ENCODE measurements around the gene HPS1.
A peak's percentile ranks its signal among the peaks of the same experiment; 100 is the strongest.

The HPS1 gene

DNA sequence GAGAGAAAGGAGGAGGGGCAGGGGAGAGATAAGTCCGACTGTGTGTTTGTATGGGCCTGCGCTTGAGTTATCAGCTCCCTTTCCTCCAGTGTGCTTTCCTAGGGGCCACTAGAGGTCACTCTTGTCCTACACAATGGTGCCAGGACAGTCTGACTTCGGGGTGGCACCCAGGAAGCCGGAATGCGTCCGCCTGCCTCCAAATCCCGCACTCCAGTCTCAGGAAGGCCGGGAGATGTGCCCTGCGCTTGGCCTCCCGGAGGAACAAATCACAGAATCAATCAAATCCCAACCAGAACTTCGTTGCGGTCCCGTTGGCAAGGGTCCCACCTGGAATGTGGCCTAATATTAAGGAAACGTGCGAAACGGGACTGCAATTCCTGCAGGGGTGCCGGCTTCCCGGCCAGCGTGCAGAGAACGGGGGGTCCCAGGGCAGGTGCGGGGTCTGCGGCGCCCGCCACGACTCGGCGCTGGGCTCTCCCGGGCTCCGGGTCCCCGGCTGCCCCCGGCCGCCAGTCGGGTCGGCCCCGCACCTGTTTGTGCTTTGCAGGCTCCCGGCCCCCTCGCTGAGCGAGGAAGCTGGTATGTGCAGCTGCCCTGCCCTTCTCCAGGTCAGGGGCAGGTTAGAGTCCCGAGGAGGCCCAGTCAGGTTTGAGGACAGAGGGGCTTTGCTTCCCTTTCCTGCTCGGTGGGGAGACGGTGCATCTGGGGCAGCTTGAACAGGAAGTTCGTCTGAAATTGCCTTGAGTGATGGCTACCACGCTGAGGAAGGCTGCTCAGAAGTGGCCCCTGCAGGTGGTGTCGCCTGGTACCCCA is 21.0 kb upstream of the HPS1 start (continued):
- TF ChIP-seq, protein P1, sequence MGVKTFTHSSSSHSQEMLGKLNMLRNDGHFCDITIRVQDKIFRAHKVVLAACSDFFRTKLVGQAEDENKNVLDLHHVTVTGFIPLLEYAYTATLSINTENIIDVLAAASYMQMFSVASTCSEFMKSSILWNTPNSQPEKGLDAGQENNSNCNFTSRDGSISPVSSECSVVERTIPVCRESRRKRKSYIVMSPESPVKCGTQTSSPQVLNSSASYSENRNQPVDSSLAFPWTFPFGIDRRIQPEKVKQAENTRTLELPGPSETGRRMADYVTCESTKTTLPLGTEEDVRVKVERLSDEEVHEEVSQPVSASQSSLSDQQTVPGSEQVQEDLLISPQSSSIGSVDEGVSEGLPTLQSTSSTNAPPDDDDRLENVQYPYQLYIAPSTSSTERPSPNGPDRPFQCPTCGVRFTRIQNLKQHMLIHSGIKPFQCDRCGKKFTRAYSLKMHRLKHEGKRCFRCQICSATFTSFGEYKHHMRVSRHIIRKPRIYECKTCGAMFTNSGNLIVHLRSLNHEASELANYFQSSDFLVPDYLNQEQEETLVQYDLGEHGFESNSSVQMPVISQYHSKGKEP (tag by site-specific recombination; IDR thresholded peaks at IDR 0.05): no peak
- TF ChIP-seq ZNF354C (tag by site-specific recombination; IDR thresholded peaks at IDR 0.05; ENCODE audit: borderline replicate concordance, low read depth) (no peak), ZNF214 (tag by site-specific recombination; IDR thresholded peaks at IDR 0.05; ENCODE audit: borderline replicate concordance) (no peak), MEIS1 (CRISPR knock-in tag; IDR thresholded peaks at IDR 0.05; ENCODE audit: borderline replicate concordance) (no peak), ZNF596 (tag by site-specific recombination; IDR thresholded peaks at IDR 0.05) (no peak), ZNF621 (tag by site-specific recombination; IDR thresholded peaks at IDR 0.05) (no peak), EGR2 (tag by site-specific recombination; IDR thresholded peaks at IDR 0.05; ENCODE audit: low read depth) (no peak), ZNF624 (tag by site-specific recombination; IDR thresholded peaks at IDR 0.05) (no peak), ZNF670 (tag by site-specific recombination; IDR thresholded peaks at IDR 0.05; ENCODE audit: low read depth) (no peak), ZNF416 (tag by site-specific recombination; IDR thresholded peaks at IDR 0.05) (no peak), ZNF23 (tag by site-specific recombination; IDR thresholded peaks at IDR 0.05; ENCODE audit: borderline replicate concordance) (no peak), ZNF19 (tag by site-specific recombination; IDR thresholded peaks at IDR 0.05; ENCODE audit: low read depth) (no peak), ZNF561 (tag by site-specific recombination; IDR thresholded peaks at IDR 0.05; ENCODE audit: borderline replicate concordance) (peak; percentile 86), SCRT2 (tag by site-specific recombination; IDR thresholded peaks at IDR 0.05) (no peak), ZNF155 (tag by site-specific recombination; IDR thresholded peaks at IDR 0.05) (no peak)
- TF ChIP-seq, protein P2, sequence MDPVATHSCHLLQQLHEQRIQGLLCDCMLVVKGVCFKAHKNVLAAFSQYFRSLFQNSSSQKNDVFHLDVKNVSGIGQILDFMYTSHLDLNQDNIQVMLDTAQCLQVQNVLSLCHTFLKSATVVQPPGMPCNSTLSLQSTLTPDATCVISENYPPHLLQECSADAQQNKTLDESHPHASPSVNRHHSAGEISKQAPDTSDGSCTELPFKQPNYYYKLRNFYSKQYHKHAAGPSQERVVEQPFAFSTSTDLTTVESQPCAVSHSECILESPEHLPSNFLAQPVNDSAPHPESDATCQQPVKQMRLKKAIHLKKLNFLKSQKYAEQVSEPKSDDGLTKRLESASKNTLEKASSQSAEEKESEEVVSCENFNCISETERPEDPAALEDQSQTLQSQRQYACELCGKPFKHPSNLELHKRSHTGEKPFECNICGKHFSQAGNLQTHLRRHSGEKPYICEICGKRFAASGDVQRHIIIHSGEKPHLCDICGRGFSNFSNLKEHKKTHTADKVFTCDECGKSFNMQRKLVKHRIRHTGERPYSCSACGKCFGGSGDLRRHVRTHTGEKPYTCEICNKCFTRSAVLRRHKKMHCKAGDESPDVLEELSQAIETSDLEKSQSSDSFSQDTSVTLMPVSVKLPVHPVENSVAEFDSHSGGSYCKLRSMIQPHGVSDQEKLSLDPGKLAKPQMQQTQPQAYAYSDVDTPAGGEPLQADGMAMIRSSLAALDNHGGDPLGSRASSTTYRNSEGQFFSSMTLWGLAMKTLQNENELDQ (tag by site-specific recombination; IDR thresholded peaks at IDR 0.05; ENCODE audit: low read depth): no peak
- TF ChIP-seq, protein P3, sequence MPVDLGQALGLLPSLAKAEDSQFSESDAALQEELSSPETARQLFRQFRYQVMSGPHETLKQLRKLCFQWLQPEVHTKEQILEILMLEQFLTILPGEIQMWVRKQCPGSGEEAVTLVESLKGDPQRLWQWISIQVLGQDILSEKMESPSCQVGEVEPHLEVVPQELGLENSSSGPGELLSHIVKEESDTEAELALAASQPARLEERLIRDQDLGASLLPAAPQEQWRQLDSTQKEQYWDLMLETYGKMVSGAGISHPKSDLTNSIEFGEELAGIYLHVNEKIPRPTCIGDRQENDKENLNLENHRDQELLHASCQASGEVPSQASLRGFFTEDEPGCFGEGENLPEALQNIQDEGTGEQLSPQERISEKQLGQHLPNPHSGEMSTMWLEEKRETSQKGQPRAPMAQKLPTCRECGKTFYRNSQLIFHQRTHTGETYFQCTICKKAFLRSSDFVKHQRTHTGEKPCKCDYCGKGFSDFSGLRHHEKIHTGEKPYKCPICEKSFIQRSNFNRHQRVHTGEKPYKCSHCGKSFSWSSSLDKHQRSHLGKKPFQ (tag by site-specific recombination; IDR thresholded peaks at IDR 0.05): no peak
- TF ChIP-seq, protein P4, sequence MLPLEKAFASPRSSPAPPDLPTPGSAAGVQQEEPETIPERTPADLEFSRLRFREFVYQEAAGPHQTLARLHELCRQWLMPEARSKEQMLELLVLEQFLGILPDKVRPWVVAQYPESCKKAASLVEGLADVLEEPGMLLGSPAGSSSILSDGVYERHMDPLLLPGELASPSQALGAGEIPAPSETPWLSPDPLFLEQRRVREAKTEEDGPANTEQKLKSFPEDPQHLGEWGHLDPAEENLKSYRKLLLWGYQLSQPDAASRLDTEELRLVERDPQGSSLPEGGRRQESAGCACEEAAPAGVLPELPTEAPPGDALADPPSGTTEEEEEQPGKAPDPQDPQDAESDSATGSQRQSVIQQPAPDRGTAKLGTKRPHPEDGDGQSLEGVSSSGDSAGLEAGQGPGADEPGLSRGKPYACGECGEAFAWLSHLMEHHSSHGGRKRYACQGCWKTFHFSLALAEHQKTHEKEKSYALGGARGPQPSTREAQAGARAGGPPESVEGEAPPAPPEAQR (tag by site-specific recombination; IDR thresholded peaks at IDR 0.05): no peak
- TF ChIP-seq, protein P5, sequence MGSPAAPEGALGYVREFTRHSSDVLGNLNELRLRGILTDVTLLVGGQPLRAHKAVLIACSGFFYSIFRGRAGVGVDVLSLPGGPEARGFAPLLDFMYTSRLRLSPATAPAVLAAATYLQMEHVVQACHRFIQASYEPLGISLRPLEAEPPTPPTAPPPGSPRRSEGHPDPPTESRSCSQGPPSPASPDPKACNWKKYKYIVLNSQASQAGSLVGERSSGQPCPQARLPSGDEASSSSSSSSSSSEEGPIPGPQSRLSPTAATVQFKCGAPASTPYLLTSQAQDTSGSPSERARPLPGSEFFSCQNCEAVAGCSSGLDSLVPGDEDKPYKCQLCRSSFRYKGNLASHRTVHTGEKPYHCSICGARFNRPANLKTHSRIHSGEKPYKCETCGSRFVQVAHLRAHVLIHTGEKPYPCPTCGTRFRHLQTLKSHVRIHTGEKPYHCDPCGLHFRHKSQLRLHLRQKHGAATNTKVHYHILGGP (tag by site-specific recombination; IDR thresholded peaks at IDR 0.05): no peak
- TF ChIP-seq, protein P6, sequence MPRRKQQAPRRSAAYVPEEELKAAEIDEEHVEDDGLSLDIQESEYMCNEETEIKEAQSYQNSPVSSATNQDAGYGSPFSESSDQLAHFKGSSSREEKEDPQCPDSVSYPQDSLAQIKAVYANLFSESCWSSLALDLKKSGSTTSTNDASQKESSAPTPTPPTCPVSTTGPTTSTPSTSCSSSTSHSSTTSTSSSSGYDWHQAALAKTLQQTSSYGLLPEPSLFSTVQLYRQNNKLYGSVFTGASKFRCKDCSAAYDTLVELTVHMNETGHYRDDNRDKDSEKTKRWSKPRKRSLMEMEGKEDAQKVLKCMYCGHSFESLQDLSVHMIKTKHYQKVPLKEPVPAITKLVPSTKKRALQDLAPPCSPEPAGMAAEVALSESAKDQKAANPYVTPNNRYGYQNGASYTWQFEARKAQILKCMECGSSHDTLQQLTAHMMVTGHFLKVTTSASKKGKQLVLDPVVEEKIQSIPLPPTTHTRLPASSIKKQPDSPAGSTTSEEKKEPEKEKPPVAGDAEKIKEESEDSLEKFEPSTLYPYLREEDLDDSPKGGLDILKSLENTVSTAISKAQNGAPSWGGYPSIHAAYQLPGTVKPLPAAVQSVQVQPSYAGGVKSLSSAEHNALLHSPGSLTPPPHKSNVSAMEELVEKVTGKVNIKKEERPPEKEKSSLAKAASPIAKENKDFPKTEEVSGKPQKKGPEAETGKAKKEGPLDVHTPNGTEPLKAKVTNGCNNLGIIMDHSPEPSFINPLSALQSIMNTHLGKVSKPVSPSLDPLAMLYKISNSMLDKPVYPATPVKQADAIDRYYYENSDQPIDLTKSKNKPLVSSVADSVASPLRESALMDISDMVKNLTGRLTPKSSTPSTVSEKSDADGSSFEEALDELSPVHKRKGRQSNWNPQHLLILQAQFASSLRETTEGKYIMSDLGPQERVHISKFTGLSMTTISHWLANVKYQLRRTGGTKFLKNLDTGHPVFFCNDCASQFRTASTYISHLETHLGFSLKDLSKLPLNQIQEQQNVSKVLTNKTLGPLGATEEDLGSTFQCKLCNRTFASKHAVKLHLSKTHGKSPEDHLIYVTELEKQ (tag by site-specific recombination; IDR thresholded peaks at IDR 0.05; ENCODE audit: borderline replicate concordance): no peak
- TF ChIP-seq, protein P7, sequence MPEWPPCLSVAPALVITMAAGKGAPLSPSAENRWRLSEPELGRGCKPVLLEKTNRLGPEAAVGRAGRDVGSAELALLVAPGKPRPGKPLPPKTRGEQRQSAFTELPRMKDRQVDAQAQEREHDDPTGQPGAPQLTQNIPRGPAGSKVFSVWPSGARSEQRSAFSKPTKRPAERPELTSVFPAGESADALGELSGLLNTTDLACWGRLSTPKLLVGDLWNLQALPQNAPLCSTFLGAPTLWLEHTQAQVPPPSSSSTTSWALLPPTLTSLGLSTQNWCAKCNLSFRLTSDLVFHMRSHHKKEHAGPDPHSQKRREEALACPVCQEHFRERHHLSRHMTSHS (tag by site-specific recombination; IDR thresholded peaks at IDR 0.05): no peak
- TF ChIP-seq, protein P8, sequence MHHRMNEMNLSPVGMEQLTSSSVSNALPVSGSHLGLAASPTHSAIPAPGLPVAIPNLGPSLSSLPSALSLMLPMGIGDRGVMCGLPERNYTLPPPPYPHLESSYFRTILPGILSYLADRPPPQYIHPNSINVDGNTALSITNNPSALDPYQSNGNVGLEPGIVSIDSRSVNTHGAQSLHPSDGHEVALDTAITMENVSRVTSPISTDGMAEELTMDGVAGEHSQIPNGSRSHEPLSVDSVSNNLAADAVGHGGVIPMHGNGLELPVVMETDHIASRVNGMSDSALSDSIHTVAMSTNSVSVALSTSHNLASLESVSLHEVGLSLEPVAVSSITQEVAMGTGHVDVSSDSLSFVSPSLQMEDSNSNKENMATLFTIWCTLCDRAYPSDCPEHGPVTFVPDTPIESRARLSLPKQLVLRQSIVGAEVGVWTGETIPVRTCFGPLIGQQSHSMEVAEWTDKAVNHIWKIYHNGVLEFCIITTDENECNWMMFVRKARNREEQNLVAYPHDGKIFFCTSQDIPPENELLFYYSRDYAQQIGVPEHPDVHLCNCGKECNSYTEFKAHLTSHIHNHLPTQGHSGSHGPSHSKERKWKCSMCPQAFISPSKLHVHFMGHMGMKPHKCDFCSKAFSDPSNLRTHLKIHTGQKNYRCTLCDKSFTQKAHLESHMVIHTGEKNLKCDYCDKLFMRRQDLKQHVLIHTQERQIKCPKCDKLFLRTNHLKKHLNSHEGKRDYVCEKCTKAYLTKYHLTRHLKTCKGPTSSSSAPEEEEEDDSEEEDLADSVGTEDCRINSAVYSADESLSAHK (tag by site-specific recombination; IDR thresholded peaks at IDR 0.05): no peak

Data from HEK293 (cell line).